HG03439 (cell line): Measurements from ENCODE around the gene POLR1A.

Experiments used
- ATAC-seq: cut with Tn5 transposase; IDR thresholded peaks from one replicate; pipeline ENCODE4 v1.9.1; 2021; ENCODE audit warnings: mild to moderate bottlenecking, moderate library complexity; ENCODE audit not compliant: unreplicated experiment

The POLR1A gene

GRCh38 chr2:86105252-86105968 lies at the start of gene POLR1A:
POLR1A (minus strand) TSS chr2:86105886; CDS start chr2:86105776, 110 bp downstream.
- peak; percentile 74 for ATAC-seq

- no peak for ATAC-seq
These were observed 44.8 kb upstream of the POLR1A start for GRCh38 chr2:86150502-86150901.

- ATAC-seq = no peak
These were observed 42.1 kb upstream of the POLR1A start for GRCh38 chr2:86147793-86148192.

GRCh38 chr2:86143926-86144685 lies 38.4 kb upstream of the POLR1A start:
- ATAC-seq = no peak

GRCh38 chr2:86143307-86143706 lies 37.6 kb upstream of the POLR1A start:
- ATAC-seq = no peak

- ATAC-seq = no peak
These were observed 37.0 kb upstream of the POLR1A start for GRCh38 chr2:86142436-86143257.

GRCh38 chr2:86140969-86141392 lies 35.3 kb upstream of the POLR1A start:
- ATAC-seq = no peak

- ATAC-seq = no peak
These were observed 34.3 kb upstream of the POLR1A start for GRCh38 chr2:86139981-86140380.

- no peak for ATAC-seq
These were observed 33.3 kb upstream of the POLR1A start for GRCh38 chr2:86138736-86139625.

- no peak for ATAC-seq
These were observed 30.5 kb upstream of the POLR1A start for GRCh38 chr2:86136141-86136540.

GRCh38 chr2:86135653-86136052 lies 30.0 kb upstream of the POLR1A start:
- ATAC-seq = no peak

- ATAC-seq = no peak
These were observed 29.0 kb upstream of the POLR1A start for GRCh38 chr2:86134709-86135108.

GRCh38 chr2:86124683-86125082 lies 19.0 kb upstream of the POLR1A start:
- no peak for ATAC-seq

GRCh38 chr2:86123328-86123925 lies 17.7 kb upstream of the POLR1A start:
- no peak for ATAC-seq

GRCh38 chr2:86118130-86118529 lies 12.4 kb upstream of the POLR1A start:
- no peak for ATAC-seq

GRCh38 chr2:86107031-86107430 lies 1.3 kb upstream of the POLR1A start:
- ATAC-seq = no peak

GRCh38 chr2:86105969-86106945 lies 571 bp upstream of the POLR1A start, which contains the start of gene PTCD3:
PTCD3 (plus strand) TSS chr2:86106235; CDS start chr2:86106248, 13 bp downstream.
- ATAC-seq = peak; percentile 93

- no peak for ATAC-seq
These were observed 3.5 kb downstream of the POLR1A start for GRCh38 chr2:86102157-86102556.

GRCh38 chr2:86097913-86098312 lies 7.8 kb downstream of the POLR1A start:
- ATAC-seq = no peak
